ENCODE results near the gene AMBRA1.

GRCh38 chr11:46471943-46472661 is 121.7 kb downstream of the AMBRA1 start:
- no peak for TF ChIP-seq CTCF (IDR thresholded peaks at IDR 0.05)
- no peak for TF ChIP-seq JUNB (IDR thresholded peaks at IDR 0.05)
- no peak for TF ChIP-seq MAZ (IDR thresholded peaks at IDR 0.05; ENCODE audit: borderline replicate concordance, low read depth, low read length)
- no peak for TF ChIP-seq USF2 (IDR thresholded peaks at IDR 0.05)
- TF ChIP-seq JUN (IDR thresholded peaks at IDR 0.05), result no peak
- TF ChIP-seq CEBPB (IDR thresholded peaks at IDR 0.05), result no peak

All from A549 (cell line).